Measurements from ENCODE around the gene MATN3.

- TF ChIP-seq, protein P1, sequence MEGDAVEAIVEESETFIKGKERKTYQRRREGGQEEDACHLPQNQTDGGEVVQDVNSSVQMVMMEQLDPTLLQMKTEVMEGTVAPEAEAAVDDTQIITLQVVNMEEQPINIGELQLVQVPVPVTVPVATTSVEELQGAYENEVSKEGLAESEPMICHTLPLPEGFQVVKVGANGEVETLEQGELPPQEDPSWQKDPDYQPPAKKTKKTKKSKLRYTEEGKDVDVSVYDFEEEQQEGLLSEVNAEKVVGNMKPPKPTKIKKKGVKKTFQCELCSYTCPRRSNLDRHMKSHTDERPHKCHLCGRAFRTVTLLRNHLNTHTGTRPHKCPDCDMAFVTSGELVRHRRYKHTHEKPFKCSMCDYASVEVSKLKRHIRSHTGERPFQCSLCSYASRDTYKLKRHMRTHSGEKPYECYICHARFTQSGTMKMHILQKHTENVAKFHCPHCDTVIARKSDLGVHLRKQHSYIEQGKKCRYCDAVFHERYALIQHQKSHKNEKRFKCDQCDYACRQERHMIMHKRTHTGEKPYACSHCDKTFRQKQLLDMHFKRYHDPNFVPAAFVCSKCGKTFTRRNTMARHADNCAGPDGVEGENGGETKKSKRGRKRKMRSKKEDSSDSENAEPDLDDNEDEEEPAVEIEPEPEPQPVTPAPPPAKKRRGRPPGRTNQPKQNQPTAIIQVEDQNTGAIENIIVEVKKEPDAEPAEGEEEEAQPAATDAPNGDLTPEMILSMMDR (conservative IDR thresholded peaks at IDR 0.05): no peak
- TF ChIP-seq ZFX (IDR thresholded peaks at IDR 0.05): no peak
These were observed 15.4 kb upstream of the MATN3 start for GRCh38 chr2:20027705-20028434.
